ENCODE data around the gene NEK7. TPM values are rescaled to one million over a fixed set of nuclear protein-coding genes. Genes with fewer than 3 reads are reported as not detected.

NEK7 gene
- 123 and 245 TPM in 2 replicates for total RNA-seq

GRCh38 chr1:198156745-198157240, at the start of gene NEK7:
Gene NEK7, plus strand, starts transcription at chr1:198156998. Its CDS starts 75,583 bp downstream, at chr1:198232581.

Other genes starting within 250 kb of the NEK7 start
- under 0.01 TPM in 1 of 2 replicates, not detected in the other for gene LHX9, start 239.6 kb upstream of the NEK7 start, total RNA-seq

All from epithelial cell of umbilical artery (primary cell).